Breast epithelium (tissue), 3 donors: ENCODE results near the gene NAPB.

Experiments
- POLR2A ChIP-seq: fragments of 450-650 bp; IDR thresholded peaks from one replicate; pipeline ENCODE4 v1.6.1; 2016; ENCODE audit warnings: antibody characterized with exemption, mild to moderate bottlenecking, moderate library complexity
- POLR2AphosphoS5 ChIP-seq, 3 donors: sonication (generic); formaldehyde crosslinking; IDR thresholded peaks; one replicate each; pipeline ENCODE4 v1.6.1; 2017; ENCODE audit warnings: antibody characterized with exemption in 3 of 3
- TF ChIP-seq, protein P1 (sequence below), 3 donors: fragments of 450-650 bp; IDR thresholded peaks; one replicate each; pipeline ENCODE4 v1.5.1; 2016 to 2017; ENCODE audit warnings: antibody characterized with exemption in 3 of 3, mild to moderate bottlenecking in 3 of 3, moderate library complexity in 3 of 3

DNA sequence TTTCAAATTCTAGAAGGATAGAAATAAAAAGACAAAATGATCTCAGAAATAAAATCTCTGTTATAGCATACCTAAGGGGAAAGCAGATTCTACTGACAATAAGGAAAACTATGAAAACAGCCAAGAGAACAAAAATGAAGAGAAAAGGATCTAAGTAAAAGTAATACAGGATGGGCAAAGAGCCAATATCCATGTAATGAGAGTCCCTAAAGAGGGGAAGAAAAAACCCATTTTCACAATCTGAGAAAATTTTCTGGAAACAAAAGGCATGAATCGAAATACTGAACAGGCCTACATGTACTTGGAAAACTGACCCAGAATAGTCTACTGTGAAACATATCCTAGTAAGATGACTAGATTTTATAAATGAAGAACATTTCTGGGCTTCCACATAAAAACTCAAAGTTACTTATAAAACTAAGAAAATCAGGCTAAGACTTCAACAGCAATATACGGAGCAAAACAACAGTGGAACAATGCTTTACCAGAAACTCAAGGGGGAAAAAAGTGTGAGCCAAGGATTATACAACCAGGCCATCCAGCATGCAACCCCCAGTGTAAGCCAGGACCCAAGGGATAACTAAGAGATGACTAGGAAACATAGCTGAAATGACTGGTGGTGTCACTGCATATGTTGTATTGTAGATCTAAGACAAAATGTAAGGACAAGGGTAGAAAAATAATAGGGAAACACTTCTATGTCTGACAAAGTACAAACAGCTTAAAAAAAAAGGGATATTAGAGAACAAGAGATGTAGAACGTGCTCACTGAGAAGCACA lies 10.2 kb downstream of the NAPB start:
- TF ChIP-seq, protein P1, sequence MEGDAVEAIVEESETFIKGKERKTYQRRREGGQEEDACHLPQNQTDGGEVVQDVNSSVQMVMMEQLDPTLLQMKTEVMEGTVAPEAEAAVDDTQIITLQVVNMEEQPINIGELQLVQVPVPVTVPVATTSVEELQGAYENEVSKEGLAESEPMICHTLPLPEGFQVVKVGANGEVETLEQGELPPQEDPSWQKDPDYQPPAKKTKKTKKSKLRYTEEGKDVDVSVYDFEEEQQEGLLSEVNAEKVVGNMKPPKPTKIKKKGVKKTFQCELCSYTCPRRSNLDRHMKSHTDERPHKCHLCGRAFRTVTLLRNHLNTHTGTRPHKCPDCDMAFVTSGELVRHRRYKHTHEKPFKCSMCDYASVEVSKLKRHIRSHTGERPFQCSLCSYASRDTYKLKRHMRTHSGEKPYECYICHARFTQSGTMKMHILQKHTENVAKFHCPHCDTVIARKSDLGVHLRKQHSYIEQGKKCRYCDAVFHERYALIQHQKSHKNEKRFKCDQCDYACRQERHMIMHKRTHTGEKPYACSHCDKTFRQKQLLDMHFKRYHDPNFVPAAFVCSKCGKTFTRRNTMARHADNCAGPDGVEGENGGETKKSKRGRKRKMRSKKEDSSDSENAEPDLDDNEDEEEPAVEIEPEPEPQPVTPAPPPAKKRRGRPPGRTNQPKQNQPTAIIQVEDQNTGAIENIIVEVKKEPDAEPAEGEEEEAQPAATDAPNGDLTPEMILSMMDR (IDR thresholded peaks at IDR 0.05): no peak
- TF ChIP-seq POLR2A (no peak), POLR2AphosphoS5 (IDR thresholded peaks at IDR 0.05) (no peak)
